ENCODE data around the gene ANO3.

DNA sequence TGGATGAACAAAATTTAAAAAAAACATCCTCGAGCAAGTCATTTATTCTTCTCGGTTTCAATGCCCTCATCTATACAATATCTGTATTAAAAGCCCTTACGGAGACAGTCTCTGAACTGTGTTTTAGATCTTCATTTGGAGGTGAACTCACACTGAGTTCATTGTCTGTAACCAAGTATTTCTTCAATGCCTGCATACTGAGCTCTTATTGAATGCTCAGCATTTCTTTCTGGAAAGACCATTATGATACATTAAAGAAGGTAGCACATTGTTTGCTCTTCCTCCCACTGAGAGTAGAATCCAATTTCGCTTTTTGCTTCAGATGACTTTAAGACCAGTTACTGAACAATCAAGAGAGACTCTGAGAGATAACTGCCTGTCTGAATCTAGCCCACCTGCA, 1.7 kb upstream of the ANO3 start:
- TF ChIP-seq, protein P1, sequence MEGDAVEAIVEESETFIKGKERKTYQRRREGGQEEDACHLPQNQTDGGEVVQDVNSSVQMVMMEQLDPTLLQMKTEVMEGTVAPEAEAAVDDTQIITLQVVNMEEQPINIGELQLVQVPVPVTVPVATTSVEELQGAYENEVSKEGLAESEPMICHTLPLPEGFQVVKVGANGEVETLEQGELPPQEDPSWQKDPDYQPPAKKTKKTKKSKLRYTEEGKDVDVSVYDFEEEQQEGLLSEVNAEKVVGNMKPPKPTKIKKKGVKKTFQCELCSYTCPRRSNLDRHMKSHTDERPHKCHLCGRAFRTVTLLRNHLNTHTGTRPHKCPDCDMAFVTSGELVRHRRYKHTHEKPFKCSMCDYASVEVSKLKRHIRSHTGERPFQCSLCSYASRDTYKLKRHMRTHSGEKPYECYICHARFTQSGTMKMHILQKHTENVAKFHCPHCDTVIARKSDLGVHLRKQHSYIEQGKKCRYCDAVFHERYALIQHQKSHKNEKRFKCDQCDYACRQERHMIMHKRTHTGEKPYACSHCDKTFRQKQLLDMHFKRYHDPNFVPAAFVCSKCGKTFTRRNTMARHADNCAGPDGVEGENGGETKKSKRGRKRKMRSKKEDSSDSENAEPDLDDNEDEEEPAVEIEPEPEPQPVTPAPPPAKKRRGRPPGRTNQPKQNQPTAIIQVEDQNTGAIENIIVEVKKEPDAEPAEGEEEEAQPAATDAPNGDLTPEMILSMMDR (IDR thresholded peaks at IDR 0.05) = no peak
- TF ChIP-seq POLR2A (IDR thresholded peaks at IDR 0.05) = no peak
